Brain microvascular endothelial cell (primary cell): Measurements from ENCODE around the gene NDUFA8.

Experiments used
- DNase-seq: peaks from one replicate; pipeline ENCODE4 v3.0.0-alpha.2; 2020
- H3K27ac ChIP-seq: fragments of 250-450 bp; sonication (Bioruptor Pico); 2 replicates; pipeline ENCODE4 v1.5.1; 2020; ENCODE audit warnings: mild to moderate bottlenecking, moderate library complexity
- H3K27me3 ChIP-seq: fragments of 250-450 bp; sonication (Bioruptor Pico); replicated peaks from 2 replicates; pipeline ENCODE4 v1.5.1; 2020; ENCODE audit warnings: mild to moderate bottlenecking
- H3K36me3 ChIP-seq: fragments of 250-450 bp; sonication (Bioruptor Pico); replicated peaks from 2 replicates; pipeline ENCODE4 v1.5.1; 2020; ENCODE audit warnings: mild to moderate bottlenecking
- H3K4me3 ChIP-seq: 2 replicates; pipeline ENCODE4 v1.5.1; 2011; ENCODE audit warnings: low read depth, mild to moderate bottlenecking, control low read depth, low read length, moderate library complexity
- CTCF ChIP-seq: IDR thresholded peaks from 2 replicates; pipeline ENCODE4 v1.5.1; 2011; ENCODE audit warnings: low read depth, mild to moderate bottlenecking, moderate library complexity, low read length, control low read depth, inconsistent platforms; ENCODE audit errors: missing control alignments
- in situ Hi-C: cut with HindIII; loops from 2 replicates; pipeline ENCODE4 v1.10.0; 2017; ENCODE audit warnings: low sequenced_read_pairs, low pct_ligation_motif_present

Gene NDUFA8

GRCh38 chr9:122133984-122134535 lies 25.5 kb downstream of the NDUFA8 start:
- in situ Hi-C loops, result no loop called here
- no peak for DNase-seq
- no peak overlapping the region for H3K27ac ChIP-seq
- H3K4me3 ChIP-seq, result no peak overlapping the region
- H3K36me3 ChIP-seq, result no peaks in the 10 kb centered on the region
- H3K27me3 ChIP-seq, result no peaks in the 10 kb centered on the region
- TF ChIP-seq CTCF, result no peak

- Histone ChIP-seq H3K27me3 (no peaks in the 10 kb centered on the region), H3K27ac (no peak overlapping the region)
- TF ChIP-seq CTCF, result no peak
Observed at GRCh38 chr9:122133263-122133983, 26.2 kb downstream of the NDUFA8 start.

GRCh38 chr9:122132539-122132938 lies 27.0 kb downstream of the NDUFA8 start:
- H3K27ac ChIP-seq, result no peak overlapping the region
- no peaks in the 10 kb centered on the region for H3K36me3 ChIP-seq
- no peaks in the 10 kb centered on the region for H3K27me3 ChIP-seq
- no peak overlapping the region for H3K4me3 ChIP-seq
- no peak for TF ChIP-seq CTCF
- in situ Hi-C loops, result no loop called here
- no peak for DNase-seq

More at GRCh38 chr9:122133263-122133983, 26.2 kb downstream of the NDUFA8 start:
- no peak for DNase-seq
- no peaks in the 10 kb centered on the region for H3K36me3 ChIP-seq
- H3K4me3 ChIP-seq, result no peak overlapping the region
- in situ Hi-C loops, result no loop called here

GRCh38 chr9:122131401-122132001 lies 28.1 kb downstream of the NDUFA8 start:
- H3K4me3 ChIP-seq, result no peak overlapping the region

GRCh38 chr9:122130837-122131236 lies 28.7 kb downstream of the NDUFA8 start:
- Histone ChIP-seq H3K27me3 (no peaks in the 10 kb centered on the region), H3K36me3 (no peaks in the 10 kb centered on the region), H3K27ac (no peak overlapping the region), H3K4me3 (no peak overlapping the region)
- TF ChIP-seq CTCF, result no peak
- DNase-seq, result no peak
- in situ Hi-C loops, result no loop called here

More at GRCh38 chr9:122131401-122132001, 28.1 kb downstream of the NDUFA8 start:
- Histone ChIP-seq H3K27ac (no peak overlapping the region), H3K36me3 (no peaks in the 10 kb centered on the region), H3K27me3 (no peaks in the 10 kb centered on the region)
- no peak for TF ChIP-seq CTCF
- DNase-seq, result no peak
- in situ Hi-C loops, result no loop called here
